Tibial nerve (tissue), 4 donors: ENCODE measurements around the gene TMEM232.

ENCODE experiments used
- CTCF ChIP-seq, 5 experiments: fragments of 200-600 bp in 3 of 5; fragments of 450-650 bp in 2 of 5; sonication (generic) in 3 of 5; IDR thresholded peaks; one replicate each; pipeline ENCODE4 v1.5.1; 2016 to 2019; ENCODE audit warnings: antibody characterized with exemption in 5 of 5, mild to moderate bottlenecking in 3 of 5, moderate library complexity in 2 of 5
- EP300 ChIP-seq, 2 donors: sonication (generic); formaldehyde crosslinking; IDR thresholded peaks; one replicate each; pipeline ENCODE4 v1.6.1; 2017; ENCODE audit warnings: antibody characterized with exemption in 2 of 2, mild to moderate bottlenecking in 1 of 2

- TF ChIP-seq EP300 (IDR thresholded peaks at IDR 0.05) = no peak
- no peak for TF ChIP-seq CTCF (IDR thresholded peaks at IDR 0.05)
Observed at GRCh38 chr5:110612794-110613247, 113.7 kb downstream of the TMEM232 start.
